GM18505 (cell line): Measurements from ENCODE around the gene PUM2.
"Not testable (repeated sequence)": the region's sequence is repeated elsewhere in the genome, so short reads cannot be mapped to it uniquely, and the experiment has no call there.

Experiments used
- ATAC-seq: cut with Tn5 transposase; IDR thresholded peaks from one replicate; pipeline ENCODE4 v1.9.1; 2021; ENCODE audit not compliant: unreplicated experiment
- POLR2A ChIP-seq: IDR thresholded peaks from 4 replicates; pipeline ENCODE4 v1.6.1; 2011; ENCODE audit warnings: borderline replicate concordance; ENCODE audit not compliant: insufficient read depth, insufficient read length; ENCODE audit errors: extremely low read depth

The PUM2 gene

GRCh38 chr2:20235655-20236305 is 114.9 kb downstream of the PUM2 start:
- TF ChIP-seq POLR2A, result no peak
- no peak for ATAC-seq

DNA sequence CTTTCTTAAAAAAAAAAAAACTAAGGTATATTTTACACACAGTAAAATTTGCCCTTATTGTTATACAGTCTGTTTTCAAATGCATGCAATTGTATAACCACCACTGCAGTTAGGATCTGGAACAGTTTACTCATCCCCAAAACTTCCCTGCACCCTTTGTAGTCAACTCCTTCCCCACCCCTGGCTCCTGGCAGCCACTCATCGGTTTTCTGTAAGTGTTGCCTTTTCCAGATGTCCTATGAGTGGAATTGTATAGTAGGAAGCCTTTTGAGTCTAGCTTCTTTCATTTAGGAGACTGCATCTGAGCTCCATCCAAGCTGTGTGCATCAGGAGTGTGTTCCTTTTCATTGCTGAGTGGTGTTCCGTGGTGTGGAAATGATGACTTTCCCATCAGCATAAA is 116.0 kb downstream of the PUM2 start:
- not testable (repeated sequence) for ATAC-seq

DNA sequence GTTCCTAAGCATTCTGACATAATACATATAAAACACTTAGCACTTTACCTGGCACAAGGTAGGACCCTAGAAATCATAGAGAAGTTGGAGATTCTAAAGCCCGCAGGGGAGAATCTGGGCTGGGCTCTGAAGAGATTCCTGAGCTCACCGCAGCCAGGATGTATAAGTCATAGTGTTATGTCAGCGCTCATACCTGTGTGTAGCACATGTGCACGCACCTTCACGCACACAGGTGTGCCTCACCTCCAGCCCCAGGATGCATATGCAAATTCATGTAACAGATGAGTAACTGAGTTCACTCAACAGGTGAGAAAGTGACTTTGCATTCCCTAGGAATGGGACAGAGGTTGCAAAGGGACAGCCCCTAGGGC is 117.8 kb downstream of the PUM2 start:
- TF ChIP-seq POLR2A, result no peak
- ATAC-seq, result no peak

GRCh38 chr2:20231598-20232026 is 119.0 kb downstream of the PUM2 start:
- no peak for ATAC-seq
- no peak for TF ChIP-seq POLR2A

GRCh38 chr2:20231159-20231558 is 119.5 kb downstream of the PUM2 start:
- ATAC-seq, result no peak
- TF ChIP-seq POLR2A, result no peak

DNA sequence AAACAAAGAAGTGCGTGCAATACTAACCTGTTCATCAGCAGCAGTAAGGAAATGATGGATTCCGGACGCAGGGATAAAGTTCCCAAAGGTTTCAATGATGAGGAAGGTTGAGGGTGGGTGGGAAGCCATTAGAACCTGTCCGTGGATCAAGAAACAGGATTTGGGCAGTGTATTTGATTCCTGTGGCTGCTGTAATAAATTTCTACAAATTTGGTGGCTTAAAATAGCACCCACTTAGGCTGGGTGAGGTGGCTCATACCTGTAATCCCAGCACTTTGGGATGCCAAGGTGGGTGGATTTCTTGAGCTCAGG is 120.6 kb downstream of the PUM2 start:
- no peak for TF ChIP-seq POLR2A
- no peak for ATAC-seq

- no peak for ATAC-seq
- TF ChIP-seq POLR2A, result no peak
These were observed 121.1 kb downstream of the PUM2 start for GRCh38 chr2:20229322-20230113.

GRCh38 chr2:20227894-20228505 is 122.6 kb downstream of the PUM2 start:
- TF ChIP-seq POLR2A, result no peak
- no peak for ATAC-seq

DNA sequence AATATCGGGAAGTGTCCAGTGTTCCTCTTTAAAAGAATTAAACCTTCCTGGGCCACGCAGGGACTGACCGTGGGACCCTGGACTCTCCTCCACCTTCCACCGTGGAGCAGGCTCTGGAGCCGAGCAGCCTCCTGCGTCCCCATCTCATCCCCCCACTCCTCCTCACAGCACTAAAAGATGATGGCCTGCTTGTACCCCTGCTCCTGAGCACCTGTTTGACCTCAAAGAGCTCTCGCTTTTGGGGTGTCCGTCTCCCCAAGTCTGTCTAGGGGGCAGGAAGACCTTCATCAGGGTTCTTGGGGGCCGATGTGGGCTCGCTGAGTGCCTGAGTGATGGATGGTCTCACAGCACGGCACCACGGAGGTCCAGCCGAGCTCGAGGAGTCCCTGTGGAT is 124.5 kb downstream of the PUM2 start:
- no peak for ATAC-seq
- TF ChIP-seq POLR2A, result no peak

- peak; percentile 55 for ATAC-seq
- TF ChIP-seq POLR2A, result no peak
These were observed 125.1 kb downstream of the PUM2 start for GRCh38 chr2:20225294-20226151.

DNA sequence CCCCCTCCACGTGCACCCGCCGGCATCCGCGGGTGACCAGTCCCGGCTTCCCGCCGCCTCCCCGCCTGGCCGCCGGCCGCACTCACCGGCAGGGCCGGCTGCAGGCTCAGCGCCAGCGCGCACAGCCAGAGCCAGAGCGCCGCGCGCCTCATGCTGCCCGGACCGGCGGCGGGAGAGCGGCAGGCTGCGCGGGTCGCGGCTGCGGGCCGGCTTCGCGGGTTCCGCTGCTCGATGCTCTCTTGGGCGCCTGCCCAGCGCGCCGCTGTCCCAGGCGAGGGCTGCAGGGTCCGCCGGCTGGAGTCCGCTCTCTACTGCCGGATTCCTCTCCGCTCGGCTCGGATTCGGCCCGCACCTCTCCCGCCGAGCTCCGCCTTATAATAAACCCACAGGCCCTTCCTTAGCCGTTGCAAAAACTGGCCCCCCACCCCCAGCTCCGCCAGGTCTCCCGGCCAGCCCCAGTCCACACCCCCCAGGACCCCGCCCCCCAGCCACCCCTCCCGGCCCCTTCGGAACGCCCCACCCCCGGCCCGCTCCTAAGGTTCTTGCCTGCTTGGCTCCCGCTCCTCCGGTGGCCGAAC is 125.8 kb downstream of the PUM2 start, which contains the start of gene SDC1:
SDC1 (minus strand) TSS at position 415 of the 578 bp plus-strand sequence; CDS start at position 152, 263 bp downstream.
- TF ChIP-seq POLR2A, result no peak
- ATAC-seq, result peak; percentile 1

GRCh38 chr2:20224164-20224715 is 126.4 kb downstream of the PUM2 start:
- TF ChIP-seq POLR2A, result peak; percentile 44
- no peak for ATAC-seq
